NB4 (cell line): ENCODE data around the gene C19orf47.
A peak's percentile ranks its signal among the peaks of the same experiment; 100 is the strongest.

Source experiments
- DNase-seq: peaks from one replicate; pipeline ENCODE4 v3.0.0; 2010; ENCODE audit warnings: low read depth
- H3K4me3 ChIP-seq: one replicate; pipeline ENCODE4 v1.5.1; 2011; ENCODE audit warnings: mild to moderate bottlenecking, low read depth, low read length, moderate library complexity
- CTCF ChIP-seq: IDR thresholded peaks from one replicate; pipeline ENCODE4 v1.5.1; 2012; ENCODE audit warnings: low read depth, low read length
- MYC ChIP-seq: IDR thresholded peaks from 2 replicates; pipeline ENCODE4 v1.6.1; 2011; ENCODE audit warnings: low read depth, low read length
- POLR2A ChIP-seq: IDR thresholded peaks from 2 replicates; pipeline ENCODE4 v1.6.1; 2011; ENCODE audit warnings: mild to moderate bottlenecking; ENCODE audit not compliant: insufficient read length; ENCODE audit errors: extremely low read depth
- TF ChIP-seq, protein P1 (sequence below): IDR thresholded peaks from 2 replicates; pipeline ENCODE4 v1.6.1; 2011; ENCODE audit warnings: low read depth, low read length

Gene C19orf47

DNA sequence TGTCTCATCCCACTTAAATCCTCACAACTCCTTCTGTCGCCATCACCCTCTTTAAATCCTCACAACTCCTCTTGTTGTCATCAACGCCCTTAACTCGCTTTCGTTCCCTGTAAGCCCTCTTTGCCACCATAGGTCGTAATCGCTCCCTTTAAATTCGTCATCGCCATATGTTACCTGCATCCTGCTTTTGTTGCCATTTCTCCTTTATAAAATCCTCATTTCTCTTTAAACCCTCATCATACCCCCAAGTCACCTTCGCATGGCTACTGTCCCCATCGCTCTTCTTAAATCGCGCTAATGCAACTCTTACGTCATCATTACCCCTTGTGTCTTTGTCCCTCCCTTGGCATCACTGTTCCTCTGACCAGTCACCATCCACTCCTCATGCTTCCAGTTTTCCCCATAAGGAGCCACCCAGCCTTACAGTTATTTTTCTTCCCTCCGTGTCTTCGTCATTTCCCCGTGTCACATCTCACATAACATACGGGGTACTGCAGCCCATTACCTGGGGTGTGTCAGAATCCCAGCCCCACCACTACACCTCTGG, 837 bp upstream of the C19orf47 start:
- TF ChIP-seq, protein P1, sequence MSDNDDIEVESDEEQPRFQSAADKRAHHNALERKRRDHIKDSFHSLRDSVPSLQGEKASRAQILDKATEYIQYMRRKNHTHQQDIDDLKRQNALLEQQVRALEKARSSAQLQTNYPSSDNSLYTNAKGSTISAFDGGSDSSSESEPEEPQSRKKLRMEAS = no peak
- TF ChIP-seq MYC (no peak), CTCF (no peak), POLR2A (no peak)
- peak; percentile 37 for DNase-seq
- peak overlapping the region; percentile 87 for H3K4me3 ChIP-seq

DNA sequence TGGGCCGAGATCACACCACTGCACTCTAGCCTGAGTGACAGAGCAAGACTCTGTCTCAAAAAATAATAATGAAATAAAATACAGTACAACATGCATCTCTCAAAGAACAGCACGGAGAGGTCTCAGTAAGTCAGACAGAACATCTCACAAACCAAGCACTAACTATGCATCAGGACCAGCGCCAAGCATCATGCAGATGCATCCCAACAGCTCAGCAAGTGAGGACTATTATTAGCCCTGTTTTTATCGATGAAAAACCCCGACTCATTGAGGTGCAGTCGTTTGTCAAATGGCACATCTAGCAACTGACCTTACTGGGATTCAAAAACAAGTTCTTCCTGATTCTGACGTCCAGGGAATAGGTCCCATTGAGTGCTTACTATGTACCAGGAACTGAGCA, 3.8 kb downstream of the C19orf47 start:
- H3K4me3 ChIP-seq = no peak overlapping the region
- TF ChIP-seq MYC (no peak), CTCF (no peak), POLR2A (no peak)
- TF ChIP-seq, protein P1 = no peak
- DNase-seq = no peak

DNA sequence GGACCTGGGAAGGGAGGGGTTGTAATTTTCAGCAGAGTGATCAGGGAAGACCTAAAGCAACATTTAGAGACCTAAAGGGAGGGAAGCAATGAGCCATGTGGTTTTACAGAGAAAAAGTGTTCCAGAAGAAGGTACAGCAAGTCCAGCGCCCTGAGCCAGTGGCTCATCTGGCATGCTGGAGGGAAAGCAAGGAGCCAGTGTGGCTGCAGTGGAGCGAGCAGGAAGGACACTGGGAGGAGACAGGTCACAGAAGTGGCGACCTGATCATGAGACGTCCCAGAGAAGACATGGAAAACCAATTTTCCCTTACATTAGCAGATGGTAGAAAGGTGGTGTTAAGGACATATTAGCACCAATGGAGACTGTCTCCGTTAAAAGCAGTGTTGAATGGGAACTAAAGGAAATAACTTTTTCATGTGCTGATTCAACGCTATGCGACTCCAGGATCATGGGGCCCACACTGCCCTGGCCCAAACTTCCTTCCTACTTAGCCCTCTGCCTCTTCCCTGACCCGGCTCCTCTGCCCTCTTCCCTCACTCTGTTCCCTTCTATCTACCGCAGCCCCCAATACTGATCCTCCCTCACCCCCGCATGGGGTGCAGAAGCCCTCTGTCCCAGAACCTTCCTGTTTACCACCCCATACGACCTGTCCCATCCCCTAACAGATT, 5.4 kb downstream of the C19orf47 start:
- TF ChIP-seq, protein P1 = no peak
- TF ChIP-seq CTCF (no peak), MYC (no peak), POLR2A (no peak)
- DNase-seq = no peak
- no peak overlapping the region for H3K4me3 ChIP-seq

- H3K4me3 ChIP-seq = no peak overlapping the region
- no peak for DNase-seq
- TF ChIP-seq CTCF (no peak), POLR2A (no peak), MYC (no peak)
- TF ChIP-seq, protein P1 = no peak
These were observed 6.4 kb downstream of the C19orf47 start for GRCh38 chr19:40341601-40342482.

- no peak for DNase-seq
- TF ChIP-seq CTCF (no peak), POLR2A (no peak), MYC (no peak)
- TF ChIP-seq, protein P1 = no peak
- no peak overlapping the region for H3K4me3 ChIP-seq
These were observed 9.0 kb downstream of the C19orf47 start for GRCh38 chr19:40339018-40339728.
